OCI-LY7 (cell line): ENCODE measurements around the gene TNPO2. TPM values are rescaled to one million over a fixed set of nuclear protein-coding genes. Genes with fewer than 3 reads are reported as not detected.

ENCODE experiments used
- BruUV-seq: library from RNA; stranded (reverse); fragments of 400-500 nt; replicated peaks from 2 replicates; lab custom pipeline; 2021; lab: Mats Ljungman, UMichigan
- CTCF ChIA-PET: fragments of 300-600 bp; sonication (Branson Sonifier 250); formaldehyde crosslinking; loops from one replicate; lab custom pipeline; 2022; ENCODE audit warnings: antibody characterized with exemption; ENCODE audit not compliant: unreplicated experiment; lab: Charles Lee
- POLR2A ChIA-PET: fragments of 300-600 bp; sonication (Branson Sonifier 250); formaldehyde crosslinking; loops from one replicate; lab custom pipeline; 2022; ENCODE audit warnings: antibody characterized with exemption; lab: Charles Lee
- DNase-seq: peaks from one replicate; pipeline ENCODE4 v3.0.0-alpha.2; 2015; ENCODE audit warnings: low spot score
- H2AFZ ChIP-seq: fragments of 200-600 bp; sonication (generic), shearing (Covaris generic); 2 replicates; pipeline ENCODE4 v1.6.1; 2014; ENCODE audit warnings: mild to moderate bottlenecking, antibody characterized with exemption, low read length, moderate library complexity
- H3K27ac ChIP-seq: fragments of 200-600 bp; sonication (generic); 2 replicates; pipeline ENCODE4 v1.5.1; 2014; ENCODE audit warnings: mixed run types, low read depth, mild to moderate bottlenecking, moderate library complexity, low read length, inconsistent platforms; ENCODE audit not compliant: poor library complexity, severe bottlenecking
- H3K36me3 ChIP-seq: fragments of 200-600 bp; sonication (generic); 2 replicates; pipeline ENCODE4 v1.6.1; 2014; ENCODE audit warnings: mild to moderate bottlenecking, antibody characterized with exemption, low read length, moderate library complexity, mixed read lengths; ENCODE audit not compliant: insufficient read depth
- H3K4me1 ChIP-seq: fragments of 200-600 bp; sonication (generic); 2 replicates; pipeline ENCODE4 v1.5.1; 2014; ENCODE audit warnings: mild to moderate bottlenecking, low read length; ENCODE audit not compliant: insufficient read depth, poor library complexity, severe bottlenecking
- H3K4me2 ChIP-seq: fragments of 200-600 bp; sonication (generic); 2 replicates; pipeline ENCODE4 v1.6.1; 2014; ENCODE audit warnings: mild to moderate bottlenecking, low read length
- H3K4me3 ChIP-seq: fragments of 200-600 bp; sonication (generic); 2 replicates; pipeline ENCODE4 v1.5.1; 2014; ENCODE audit warnings: mild to moderate bottlenecking, low read depth, low read length; ENCODE audit not compliant: poor library complexity, severe bottlenecking
- H3K79me2 ChIP-seq: fragments of 200-600 bp; sonication (generic); 2 replicates; pipeline ENCODE4 v1.6.1; 2016; ENCODE audit warnings: low read depth, mild to moderate bottlenecking, low read length, moderate library complexity, mixed read lengths; ENCODE audit not compliant: insufficient read depth
- H3K9me2 ChIP-seq: fragments of 200-600 bp; sonication (generic); 2 replicates; pipeline ENCODE4 v1.6.1; 2016; ENCODE audit warnings: mild to moderate bottlenecking, low read length, mixed read lengths; ENCODE audit not compliant: insufficient read depth
- H3K9me3 ChIP-seq: fragments of 200-600 bp; sonication (generic); 2 replicates; pipeline ENCODE4 v1.6.1; 2014; ENCODE audit warnings: mild to moderate bottlenecking, mixed run types, low read length, mixed read lengths
- H4K20me1 ChIP-seq: fragments of 200-600 bp; sonication (generic); 2 replicates; pipeline ENCODE4 v1.6.1; 2014; ENCODE audit warnings: mild to moderate bottlenecking, antibody characterized with exemption, low read length, moderate library complexity, mixed read lengths; ENCODE audit not compliant: insufficient read depth
- CTCF ChIP-seq: fragments of 200-600 bp; sonication (generic); conservative IDR thresholded peaks from 2 replicates; pipeline ENCODE4 v1.5.1; 2014; ENCODE audit warnings: mild to moderate bottlenecking, antibody characterized with exemption, low read length, moderate library complexity, mixed read lengths
- EZH2phosphoT487 ChIP-seq: fragments of 200-600 bp; sonication (generic); IDR thresholded peaks from 2 replicates; pipeline ENCODE4 v1.6.1; 2018; ENCODE audit warnings: low read depth, borderline replicate concordance, mild to moderate bottlenecking, mixed run types, antibody characterized with exemption, low read length, moderate library complexity, mixed read lengths
- intact Hi-C: fragments of 100-400 bp; cut with micrococcal nuclease; formaldehyde crosslinking; loops from one replicate; pipeline ENCODE4 v1.10.0; 2022; ENCODE audit not compliant: unreplicated experiment
- total RNA-seq, 2 experiments: library from RNA; depleted of rRNA in 1 of 2; stranded (reverse); fragments of >200 nt in 1 of 2; shearing (Covaris generic) in 1 of 2; gene quantifications; 2 replicates each; pipeline ENCODE4 v1.2.3, GENCODE V29; 2014 to 2022

The TNPO2 gene
- total RNA-seq, 2 experiments from 2014 or later: 47.3 to 120 TPM

- peak overlapping the region; percentile 64 for H3K27ac ChIP-seq
- H4K20me1 ChIP-seq: no peaks in the 10 kb centered on the region
- H3K9me3 ChIP-seq: no peaks in the 10 kb centered on the region
- peak overlapping the region; percentile 81; the same call in 1 of the 2 replicates for H2AFZ ChIP-seq
- peaks cover 32% of the 10 kb centered on the region; the same call in 1 of the 2 replicates for H3K36me3 ChIP-seq
- DNase-seq: no peak
- CTCF ChIA-PET: no interaction called here
- intact Hi-C loops: loop anchor here (1.0 kb wide), 1 partner anchor 12 kb away; the partner anchor contains the start of gene DHPS
- H3K79me2 ChIP-seq: peaks cover 27% of the 10 kb centered on the region; the same call in 1 of the 2 replicates
- TF ChIP-seq CTCF (no peak), EZH2phosphoT487 (no peak)
- BruUV-seq: no TSS peak
- peak overlapping the region; percentile 96 for H3K4me3 ChIP-seq
- POLR2A ChIA-PET: interaction anchor here (0.6 to 1.6 kb wide), 3 partner anchors 12 to 1841 kb away, joined by 3 to 4 read pairs (median 3); partner anchors contain the start of genes DHPS, ZNF490 and ZNF791
- H3K4me2 ChIP-seq: peak overlapping the region; percentile 90
- peaks cover 42% of the 10 kb centered on the region for H3K4me1 ChIP-seq
- H3K9me2 ChIP-seq: no peaks in the 10 kb centered on the region
These were observed 54.8 kb downstream of the TNPO2 start for GRCh38 chr19:12668932-12669269.

- no peak for TF ChIP-seq CTCF
- TF ChIP-seq EZH2phosphoT487: no peak
- ChIA-PET POLR2A (interaction anchor here (1.4 to 1.6 kb wide), 2 partner anchors 13 to 58 kb away, joined by 3 to 4 read pairs; partner anchors contain the start of genes DHPS, ZNF490 and ZNF791), CTCF (no interaction called here)
- Histone ChIP-seq H3K4me2 (peak overlapping the region; percentile 90), H3K4me3 (peak overlapping the region; percentile 96), H3K9me2 (no peaks in the 10 kb centered on the region), H3K36me3 (peaks cover 35% of the 10 kb centered on the region), H3K4me1 (peaks cover 42% of the 10 kb centered on the region), H4K20me1 (no peaks in the 10 kb centered on the region), H3K9me3 (no peaks in the 10 kb centered on the region), H2AFZ (no peak overlapping the region), H3K79me2 (peaks cover 27% of the 10 kb centered on the region; the same call in 1 of the 2 replicates), H3K27ac (no peak overlapping the region)
- intact Hi-C loops: no loop called here
- no peak for DNase-seq
- BruUV-seq: TSS peak; percentile 61
These were observed 55.4 kb downstream of the TNPO2 start for GRCh38 chr19:12668346-12668745.

- intact Hi-C loops: no loop called here
- Histone ChIP-seq H3K9me3 (no peaks in the 10 kb centered on the region), H3K27ac (no peak overlapping the region), H3K79me2 (peaks cover 27% of the 10 kb centered on the region; the same call in 1 of the 2 replicates), H3K4me1 (peaks cover 42% of the 10 kb centered on the region), H3K36me3 (peaks cover 36% of the 10 kb centered on the region), H3K4me3 (peak overlapping the region; percentile 96), H4K20me1 (no peaks in the 10 kb centered on the region), H3K9me2 (no peaks in the 10 kb centered on the region), H3K4me2 (peak overlapping the region; percentile 90), H2AFZ (no peak overlapping the region)
- POLR2A ChIA-PET: interaction anchor here (1.4 kb wide), 1 partner anchor 13 kb away, joined by 4 read pairs; the partner anchor contains the start of gene DHPS
- TF ChIP-seq CTCF (no peak), EZH2phosphoT487 (no peak)
- CTCF ChIA-PET: no interaction called here
- no peak for DNase-seq
- BruUV-seq: no TSS peak
These were observed 55.9 kb downstream of the TNPO2 start for GRCh38 chr19:12667731-12668302.
